Stimulated activated CD4-positive, alpha-beta T cell treated with anti-CD3 and anti-CD28 coated beads, Interleukin-2, amount 100 ng/mL, for 24 hours (primary cell): ENCODE results near the gene LYRM4.

Experiments used
- DNase-seq, 2 donors: peaks; one replicate each; pipeline ENCODE4 v3.0.0-alpha.2; 2020

LYRM4 gene

DNA sequence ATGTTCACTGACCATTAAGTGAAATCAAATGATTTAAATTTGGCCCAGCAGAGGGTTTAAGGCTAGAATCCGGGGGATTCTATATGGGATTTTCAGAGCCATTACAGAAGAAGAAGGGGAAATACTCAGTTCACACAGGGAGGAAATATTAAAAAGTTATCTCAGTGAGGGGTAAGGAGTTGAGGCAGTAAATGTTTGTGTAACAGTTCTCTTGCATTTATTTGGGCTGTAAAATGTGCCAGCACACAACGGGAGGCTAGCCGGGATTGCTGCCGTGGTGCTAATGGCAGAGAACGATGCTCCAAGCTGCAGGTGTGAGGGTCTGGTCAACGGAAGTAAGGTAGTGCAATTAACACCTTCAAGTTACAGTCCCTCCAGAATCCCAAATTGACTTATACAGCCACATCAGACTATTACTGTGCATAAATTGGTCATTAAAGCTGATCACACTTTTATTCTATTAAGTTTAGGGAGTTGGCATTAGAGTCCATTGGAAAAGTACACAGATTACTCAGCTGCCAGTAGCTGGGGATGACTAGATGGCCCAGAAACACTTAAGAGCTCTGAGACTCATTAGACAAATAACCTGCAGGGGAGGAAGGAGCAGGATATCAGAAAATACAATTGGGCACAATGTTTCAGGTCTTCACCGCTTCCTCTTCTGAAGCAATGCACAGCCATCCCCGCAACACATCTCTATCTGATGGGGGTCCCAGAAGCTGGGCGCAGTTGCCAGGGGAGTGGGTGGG is 144.3 kb downstream of the LYRM4 start:
- no peak for DNase-seq

DNA sequence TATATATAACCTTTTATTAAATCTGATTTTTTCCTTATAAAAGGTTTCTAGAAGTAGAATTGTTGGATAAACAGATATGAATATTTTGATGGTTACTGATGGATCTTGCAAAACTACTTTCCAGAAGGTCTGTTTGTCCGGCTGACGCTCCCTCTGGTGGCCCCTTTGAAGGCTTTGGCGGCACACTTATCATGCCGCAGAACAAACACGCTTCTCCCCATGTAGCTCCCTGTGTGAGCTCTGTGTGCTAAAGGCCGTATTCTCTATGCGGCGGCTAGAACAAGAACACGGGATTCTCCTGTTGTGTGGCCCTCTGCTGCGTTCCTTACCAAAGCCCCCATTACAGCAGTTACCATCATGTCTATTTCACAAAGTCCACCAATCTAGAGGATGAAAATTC is 145.6 kb downstream of the LYRM4 start:
- no peak for DNase-seq

DNA sequence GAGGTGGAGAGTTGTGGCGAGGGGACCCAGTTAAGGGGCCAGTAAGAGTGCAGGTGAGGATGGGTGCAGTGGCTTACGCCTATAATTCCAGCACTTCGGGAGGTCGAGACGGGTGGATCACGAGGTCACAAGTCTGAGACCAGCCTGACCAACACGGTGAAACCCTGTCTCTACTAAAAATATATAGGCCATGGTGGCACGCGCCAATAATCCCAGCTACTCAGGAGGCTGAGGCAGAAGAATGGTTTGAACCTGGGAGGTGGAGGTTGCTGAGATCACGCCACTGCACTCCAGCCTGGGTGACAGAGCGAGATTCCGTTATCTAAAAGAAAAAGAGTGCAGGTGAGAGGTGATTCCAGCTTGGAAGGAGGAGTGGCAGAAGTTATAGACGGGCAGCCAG is 147.7 kb downstream of the LYRM4 start:
- no peak for DNase-seq

DNA sequence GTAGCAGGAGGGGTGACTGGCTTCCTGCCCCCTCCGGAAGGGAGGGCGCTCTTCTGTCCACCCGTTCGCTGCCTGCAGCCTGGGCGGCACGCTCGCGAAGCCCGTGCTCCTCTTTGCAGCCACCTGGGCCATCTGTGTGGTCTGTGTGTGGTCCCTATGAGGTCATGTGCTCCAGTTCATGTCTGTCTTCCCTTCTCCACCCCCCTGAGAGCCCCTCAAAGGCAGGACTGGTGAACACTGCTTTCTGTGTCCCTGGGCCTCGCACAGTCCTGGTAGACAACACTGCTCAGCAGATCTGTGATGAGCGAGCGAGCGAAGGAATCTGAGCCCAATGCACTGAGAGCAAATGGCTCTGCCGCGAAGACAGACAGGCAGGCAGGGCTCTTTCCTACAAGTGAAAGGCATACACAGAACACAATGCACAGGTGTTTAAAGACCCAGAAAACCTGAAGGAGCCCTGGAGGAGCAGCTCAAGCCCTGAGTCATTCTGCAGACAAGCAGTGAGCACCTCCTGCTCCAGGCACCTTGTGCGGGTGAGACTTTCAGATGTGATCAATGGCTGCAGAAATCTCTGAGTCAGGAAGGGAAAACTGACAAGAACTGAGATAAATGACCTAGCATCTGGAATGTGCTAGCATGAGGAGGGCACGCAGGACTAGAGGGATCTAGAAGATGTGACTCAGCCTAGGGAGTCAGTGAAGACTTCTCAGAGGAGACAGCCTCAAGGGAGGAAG is 148.5 kb downstream of the LYRM4 start:
- DNase-seq, result no peak

DNA sequence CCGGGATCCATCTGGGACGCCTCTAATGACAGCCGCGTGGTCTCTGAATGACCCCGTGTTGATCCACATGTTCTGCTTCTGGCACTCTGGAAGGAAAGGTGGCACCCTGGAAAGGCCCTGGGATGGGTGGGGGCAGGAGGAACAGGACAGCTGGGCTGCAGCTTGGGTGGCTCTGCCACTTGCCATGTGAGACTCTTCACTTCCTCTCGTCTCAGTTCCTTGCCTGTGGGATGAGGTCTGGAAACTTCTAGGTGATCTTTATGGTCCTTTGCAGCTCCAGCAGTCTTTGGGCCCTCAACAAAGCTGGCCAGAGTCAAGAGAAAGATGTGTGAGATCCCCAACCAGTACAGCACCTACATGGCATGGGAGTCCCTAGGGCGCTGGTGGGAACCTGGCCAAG is 149.1 kb downstream of the LYRM4 start:
- no peak for DNase-seq

DNA sequence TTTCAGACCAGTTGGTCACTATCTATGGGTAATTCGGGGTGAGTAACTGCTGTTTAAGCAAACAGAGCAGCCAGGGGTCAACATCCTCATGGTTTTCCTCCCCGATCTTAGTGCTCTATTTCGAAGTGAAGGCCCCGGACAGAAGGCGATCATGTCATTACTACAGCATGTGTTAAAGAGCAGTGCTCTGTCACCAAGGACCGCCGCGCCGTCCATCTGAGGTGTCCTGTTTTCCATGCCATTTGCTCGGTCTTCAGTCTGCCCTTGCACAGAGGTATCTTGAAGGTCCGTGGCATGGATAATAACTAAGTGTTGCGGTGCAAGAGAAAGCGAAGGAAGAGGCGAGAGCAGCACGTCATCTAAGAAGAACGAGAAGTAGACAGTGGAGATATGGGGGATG is 150.5 kb downstream of the LYRM4 start:
- no peak for DNase-seq

DNA sequence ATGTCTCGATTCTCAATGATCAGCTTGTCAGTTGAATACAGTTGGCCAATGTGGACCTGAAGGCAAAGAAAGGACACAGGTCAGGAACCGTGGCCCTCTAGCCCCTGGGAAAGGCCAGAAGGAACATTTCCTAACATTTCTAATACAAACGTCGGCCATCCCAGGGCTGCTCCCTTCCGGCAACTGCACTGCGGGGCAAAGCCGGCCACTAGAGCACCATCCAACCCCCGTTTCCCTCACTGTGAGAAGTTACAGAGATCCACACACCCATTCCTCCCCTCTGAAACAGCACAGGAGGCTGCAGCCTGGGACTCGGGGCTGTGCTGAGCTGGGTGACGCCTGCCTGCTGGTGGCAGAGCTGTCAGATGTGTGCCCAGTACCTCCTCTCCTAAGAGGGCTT is 151.3 kb downstream of the LYRM4 start:
- no peak for DNase-seq

DNA sequence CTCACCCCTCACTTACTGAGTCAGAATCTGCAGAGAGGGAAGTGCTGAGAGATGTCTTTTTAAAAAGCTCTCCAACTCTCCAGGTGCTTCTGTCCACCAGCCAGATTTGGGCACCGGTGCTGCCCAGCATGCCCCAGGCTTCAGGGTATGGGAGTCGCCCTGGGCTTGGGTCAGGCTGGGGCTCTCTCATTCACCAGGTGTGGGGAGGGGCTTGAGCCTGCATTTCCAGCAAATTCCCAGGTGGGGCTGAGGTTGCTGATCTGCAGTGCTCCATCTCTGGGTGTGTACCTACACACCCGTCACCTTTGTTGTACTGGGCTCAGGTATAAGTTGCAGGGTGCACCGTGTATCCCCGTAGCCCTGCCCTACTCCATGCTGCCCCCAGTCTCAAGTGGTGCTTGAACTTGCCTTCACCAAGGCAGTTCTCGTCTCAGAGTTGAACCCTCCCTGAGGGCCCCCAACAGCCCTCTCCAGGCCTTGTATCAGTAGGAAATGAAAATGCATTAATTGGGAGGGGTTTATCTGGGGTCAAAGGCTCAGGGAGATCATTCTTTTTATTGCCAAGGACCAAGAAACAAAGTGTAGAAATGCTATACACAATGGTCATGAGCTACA is 152.1 kb downstream of the LYRM4 start:
- no peak for DNase-seq

DNA sequence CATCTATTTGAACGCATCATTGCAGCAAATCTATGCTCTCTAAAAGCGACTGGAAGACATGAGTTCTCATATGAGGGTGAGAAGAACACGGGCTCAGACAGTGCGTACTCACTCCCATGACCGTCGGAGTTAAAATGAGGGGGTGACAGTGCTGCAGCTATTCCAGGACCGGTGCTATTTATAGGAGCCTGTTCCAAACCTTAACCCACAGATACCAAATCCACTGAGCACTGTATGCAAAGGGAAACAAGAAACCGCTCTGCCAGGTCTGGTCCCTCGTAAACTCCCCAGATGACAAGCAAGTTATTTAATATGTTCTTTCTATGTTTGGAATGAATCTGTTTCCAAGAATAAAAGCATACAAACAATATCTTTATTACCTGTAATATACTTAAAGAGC is 152.7 kb downstream of the LYRM4 start:
- DNase-seq, result no peak

DNA sequence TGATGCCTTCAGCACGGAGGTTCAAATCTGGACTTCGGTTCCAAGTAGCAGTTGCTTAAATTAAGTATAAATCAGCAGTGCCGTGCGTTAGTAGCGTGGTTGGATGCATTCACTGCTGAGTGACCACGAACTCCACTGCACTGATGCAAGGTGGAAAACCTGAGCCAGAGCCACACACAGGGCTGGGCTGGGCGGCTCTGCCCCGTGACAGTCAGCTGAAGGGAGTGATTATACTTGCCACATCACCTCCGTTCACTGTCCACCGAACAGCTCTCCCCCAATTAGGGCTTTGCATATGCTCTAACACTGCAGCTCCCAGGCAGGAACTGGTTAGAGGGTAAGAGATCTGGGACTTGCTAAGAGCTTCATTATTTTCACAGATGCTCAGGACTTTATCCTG is 153.4 kb downstream of the LYRM4 start:
- no peak for DNase-seq

DNA sequence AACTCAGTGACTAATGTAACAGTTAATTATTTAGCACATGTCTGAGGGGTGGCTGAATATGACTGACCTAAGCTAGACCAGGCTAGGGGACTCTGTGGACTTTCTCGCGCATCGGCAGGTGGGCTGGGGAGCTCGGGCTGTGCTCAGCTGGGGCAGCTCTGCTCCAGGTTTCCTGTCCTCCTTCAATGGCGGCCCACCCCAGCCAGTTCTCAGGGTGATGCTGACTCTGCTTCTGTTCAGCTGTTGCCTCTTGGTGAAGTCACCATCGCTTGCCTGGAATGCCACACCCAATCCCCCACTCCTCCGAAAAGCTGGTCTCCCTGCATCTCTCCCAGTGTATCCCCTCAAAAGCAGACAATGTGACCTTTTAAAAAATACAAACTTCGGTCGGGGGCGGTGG is 155.6 kb downstream of the LYRM4 start:
- DNase-seq, result no peak

DNA sequence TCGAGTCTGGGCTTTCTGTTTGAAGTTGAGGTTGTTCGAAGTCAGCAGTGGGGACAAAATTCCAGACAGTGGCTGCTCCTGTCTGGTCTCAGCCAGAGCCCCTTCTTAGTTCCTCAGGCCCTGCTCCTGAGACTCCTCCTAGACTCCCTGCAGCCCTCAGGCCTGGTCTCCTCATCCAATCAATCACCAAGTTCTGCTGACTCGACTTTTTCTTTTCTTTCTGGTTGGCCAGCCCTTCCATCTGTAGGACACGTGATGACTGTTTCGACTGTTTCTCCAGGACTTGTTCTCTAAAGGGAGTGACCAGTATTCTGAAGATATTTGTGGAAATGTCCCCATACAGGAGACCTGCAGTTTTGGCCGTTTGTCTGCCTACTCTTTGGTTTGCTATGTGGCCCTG is 156.1 kb downstream of the LYRM4 start:
- DNase-seq, result no peak

DNA sequence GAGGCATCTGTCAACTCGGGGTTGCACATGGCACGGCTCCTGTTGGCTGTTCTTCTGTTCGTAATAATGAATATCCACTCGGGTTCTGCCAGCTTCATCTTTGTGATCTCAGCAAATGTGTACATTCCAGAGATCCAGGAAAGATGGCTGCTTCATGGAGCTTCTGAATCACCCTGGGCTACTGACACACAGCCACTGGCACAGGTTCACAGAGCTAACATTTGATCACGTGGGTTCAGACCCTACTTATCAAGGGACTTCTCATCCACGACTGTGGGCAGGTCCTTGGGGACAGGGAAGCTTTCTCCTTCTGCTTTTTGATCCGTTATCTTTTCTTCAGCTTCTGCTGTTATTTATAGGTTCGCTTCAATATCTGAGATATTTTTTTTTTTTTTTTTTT is 157.5 kb downstream of the LYRM4 start:
- DNase-seq, result no peak

DNA sequence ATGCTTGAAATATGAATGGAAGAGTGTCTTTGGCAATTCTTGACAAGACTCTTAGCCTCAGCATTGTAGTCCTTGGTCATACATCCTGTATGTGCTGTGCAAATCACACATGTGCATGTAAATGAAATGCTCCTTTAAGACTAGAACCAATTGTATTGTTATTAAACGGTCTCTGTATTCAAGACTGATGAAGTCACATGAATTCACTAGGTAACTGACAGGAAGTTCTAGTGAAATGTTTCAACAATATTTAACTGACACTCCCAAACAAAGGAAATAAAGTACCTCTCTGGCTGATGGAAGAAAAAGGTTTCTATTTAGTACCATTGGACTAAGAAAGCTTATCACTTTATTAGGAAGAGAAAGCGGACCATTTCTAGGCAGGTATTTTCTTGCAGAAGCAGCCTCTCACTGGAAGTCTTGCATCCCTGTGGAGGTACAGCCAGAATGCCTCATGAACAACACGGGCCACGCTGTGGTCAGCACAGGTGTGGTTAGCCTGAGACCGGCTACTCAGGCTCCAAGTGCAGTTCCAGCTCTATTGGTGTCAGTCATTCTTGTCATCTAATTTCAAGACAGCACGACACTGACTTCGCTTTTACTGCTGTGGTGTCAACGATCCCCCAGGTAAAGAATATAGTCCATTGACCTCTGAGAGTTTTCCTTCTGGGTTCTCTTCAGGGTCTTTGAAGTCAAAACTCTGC is 158.3 kb downstream of the LYRM4 start:
- no peak for DNase-seq

DNA sequence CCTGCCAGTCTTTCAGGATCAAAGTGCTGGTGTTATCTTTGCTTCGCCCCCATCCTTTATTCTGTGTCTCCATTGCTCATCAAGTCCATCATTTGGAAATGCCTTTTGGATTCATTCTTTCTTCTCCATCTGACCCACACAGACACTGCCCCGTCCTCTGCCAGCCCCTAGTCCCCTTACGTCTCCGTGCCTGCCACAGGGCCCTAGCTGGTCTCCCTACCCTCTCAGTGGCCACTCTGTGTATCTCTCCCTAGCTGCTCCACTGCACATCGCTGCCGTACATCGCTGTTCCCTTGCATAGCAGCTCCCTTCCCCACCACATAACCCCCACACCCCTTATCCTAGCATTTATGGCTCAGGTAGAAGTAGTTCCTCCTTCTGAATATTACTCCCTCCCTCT is 159.9 kb downstream of the LYRM4 start:
- DNase-seq, result no peak

DNA sequence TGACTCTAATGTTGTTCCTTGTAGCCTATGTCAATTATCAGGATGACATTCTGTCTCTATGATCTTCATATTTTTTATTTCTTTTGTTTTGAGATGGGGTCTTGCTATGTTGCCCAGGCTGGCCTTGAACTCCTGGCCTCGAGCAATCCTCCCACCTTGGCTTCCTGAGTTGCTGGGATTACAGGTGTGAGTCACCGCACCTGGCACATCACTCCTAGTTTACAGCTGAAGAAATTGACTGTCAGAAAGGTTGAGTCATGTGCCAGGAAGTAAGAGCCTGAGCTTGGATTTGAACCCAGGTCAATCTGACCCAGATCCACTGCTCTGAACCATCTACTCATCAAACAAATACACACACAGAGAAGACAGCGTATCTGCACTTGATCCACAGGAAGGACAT is 161.2 kb downstream of the LYRM4 start:
- DNase-seq, result no peak

DNA sequence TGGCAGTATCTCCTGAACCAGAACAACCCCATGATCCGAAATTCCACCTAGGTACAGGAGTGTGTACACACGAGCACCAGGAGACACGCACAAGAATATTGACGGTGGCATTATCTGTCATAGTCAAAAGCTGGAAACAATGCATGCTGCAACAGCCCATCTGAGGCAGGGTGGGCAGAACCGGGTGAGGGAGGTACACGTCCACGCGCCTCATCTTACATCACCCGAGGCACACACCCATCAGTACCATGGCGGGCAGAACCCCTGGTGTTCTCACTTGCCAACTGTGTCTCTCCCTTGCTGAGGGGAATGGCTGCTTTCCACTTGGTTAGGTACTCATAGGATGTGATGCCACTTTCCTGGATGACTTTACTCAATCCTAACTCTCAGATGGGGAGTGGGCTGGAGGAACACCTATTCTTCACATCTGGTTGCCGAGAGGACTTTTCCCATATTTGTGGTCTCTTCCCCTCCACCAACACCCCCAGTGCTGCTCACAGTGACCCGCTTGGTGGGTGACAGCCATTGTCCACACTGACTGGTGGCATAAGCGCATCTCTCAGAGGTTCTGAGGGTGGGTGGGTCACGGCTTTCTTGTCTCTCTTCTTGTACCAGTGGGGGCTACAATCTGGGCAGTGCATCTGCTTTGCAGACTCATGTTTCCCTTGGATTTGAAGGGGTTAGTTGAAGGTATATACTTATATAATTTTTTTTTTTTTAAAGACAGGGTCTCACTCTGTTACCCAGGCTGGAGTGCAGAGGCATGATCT is 162.1 kb downstream of the LYRM4 start:
- no peak for DNase-seq

DNA sequence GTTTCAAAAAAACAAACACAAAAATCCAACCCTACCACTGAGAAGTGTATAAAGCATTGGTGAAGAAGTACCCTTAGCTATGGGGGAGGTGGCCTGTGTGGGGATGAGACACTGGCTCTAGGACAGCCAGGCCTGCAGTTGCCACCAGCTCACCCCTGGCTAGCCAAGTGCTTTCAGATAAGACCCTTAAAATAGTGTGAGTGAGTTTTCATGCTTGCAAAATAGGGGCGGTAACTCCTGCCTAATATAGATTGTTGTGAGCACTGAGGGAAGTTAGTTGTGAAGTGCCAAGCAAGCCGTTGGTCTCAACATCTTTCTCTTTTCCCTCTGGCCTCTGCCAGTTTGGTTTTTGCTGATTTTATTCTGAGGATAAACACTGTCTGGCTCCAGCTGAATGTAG is 164.3 kb downstream of the LYRM4 start:
- DNase-seq, result no peak

DNA sequence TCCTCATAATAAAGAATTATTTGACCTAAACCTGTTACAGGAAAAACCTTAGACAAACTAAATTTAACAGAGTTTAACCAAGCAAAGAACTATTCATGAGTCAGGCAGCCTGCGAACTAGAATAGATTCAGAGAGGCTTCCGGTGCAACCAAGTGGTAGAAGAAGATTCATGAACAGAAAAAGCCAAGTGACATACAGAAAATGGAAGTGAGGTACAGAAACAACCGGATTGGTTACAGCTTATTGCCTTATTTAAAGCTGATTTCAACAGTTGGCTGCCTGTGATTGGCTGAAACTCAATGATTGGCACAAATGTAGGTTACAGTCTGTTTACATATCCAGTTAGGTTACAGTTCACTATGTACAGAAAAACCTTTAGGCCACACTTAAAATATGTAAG is 165.5 kb downstream of the LYRM4 start:
- no peak for DNase-seq

DNA sequence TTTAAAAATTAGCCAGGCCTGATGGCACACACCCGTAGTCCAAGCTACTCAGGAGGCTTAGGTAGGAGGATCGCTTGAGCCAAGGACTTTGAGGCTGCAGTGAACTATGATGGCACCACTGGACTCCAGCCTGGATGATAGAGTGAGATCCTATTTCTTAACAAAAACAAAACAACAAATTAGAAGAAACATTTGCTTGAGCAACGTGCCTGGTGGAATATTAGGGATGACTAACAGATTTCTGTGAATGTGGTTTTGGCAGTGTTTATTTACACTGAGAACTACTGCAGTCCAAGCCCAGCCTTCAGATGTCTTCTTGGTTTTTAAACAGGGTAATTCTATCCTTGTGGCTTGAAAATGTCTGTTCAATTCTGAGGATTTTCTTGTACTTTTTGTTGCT is 166.4 kb downstream of the LYRM4 start:
- no peak for DNase-seq

DNA sequence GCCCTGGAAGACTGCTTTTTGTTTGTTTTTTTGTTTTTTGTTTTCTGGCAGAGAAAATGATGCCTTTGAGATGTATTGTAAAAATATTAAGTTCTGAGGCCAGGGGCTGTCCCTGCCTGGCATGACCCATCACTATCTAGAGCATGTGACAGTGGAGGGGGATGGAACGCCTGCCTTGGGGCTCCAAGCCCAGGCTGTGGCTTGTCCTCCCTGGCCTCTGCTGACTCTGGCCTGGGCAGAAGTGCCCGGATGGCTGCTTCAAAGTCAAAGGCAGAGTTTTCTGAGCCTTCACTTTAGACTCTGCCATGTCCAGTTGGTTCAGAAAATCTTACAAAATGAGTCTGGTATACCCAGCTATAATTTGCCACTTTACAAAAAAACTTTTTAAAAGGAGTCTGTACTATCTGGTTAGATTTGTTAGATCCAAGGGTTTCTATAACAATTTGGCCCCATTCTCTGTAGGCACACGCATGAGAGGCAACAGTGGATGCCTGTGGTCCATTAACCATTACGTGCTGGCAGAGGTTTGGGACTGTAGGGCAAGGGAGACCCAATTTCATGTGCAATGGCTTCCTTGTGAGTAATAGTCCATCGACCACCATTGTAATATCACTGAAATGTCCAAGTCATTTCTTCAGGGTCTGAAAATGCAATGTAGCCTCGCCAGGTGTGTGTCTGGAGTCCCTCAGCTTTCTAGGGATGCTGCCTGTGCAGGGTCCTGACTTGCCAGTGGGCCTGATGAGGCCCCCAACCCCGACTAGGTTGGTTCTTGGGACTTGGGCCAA is 167.3 kb downstream of the LYRM4 start:
- DNase-seq, result no peak
